NK-92 (cell line): Measurements from ENCODE around the gene CBFA2T3.
"Not testable (repeated sequence)": the region's sequence is repeated elsewhere in the genome, so short reads cannot be mapped to it uniquely, and the experiment has no call there.

Experiments
- DNase-seq: peaks from one replicate; lab custom pipeline; 2025; ENCODE audit not compliant: unreplicated experiment; lab: John Stamatoyannopoulos, UW

Gene CBFA2T3

DNA sequence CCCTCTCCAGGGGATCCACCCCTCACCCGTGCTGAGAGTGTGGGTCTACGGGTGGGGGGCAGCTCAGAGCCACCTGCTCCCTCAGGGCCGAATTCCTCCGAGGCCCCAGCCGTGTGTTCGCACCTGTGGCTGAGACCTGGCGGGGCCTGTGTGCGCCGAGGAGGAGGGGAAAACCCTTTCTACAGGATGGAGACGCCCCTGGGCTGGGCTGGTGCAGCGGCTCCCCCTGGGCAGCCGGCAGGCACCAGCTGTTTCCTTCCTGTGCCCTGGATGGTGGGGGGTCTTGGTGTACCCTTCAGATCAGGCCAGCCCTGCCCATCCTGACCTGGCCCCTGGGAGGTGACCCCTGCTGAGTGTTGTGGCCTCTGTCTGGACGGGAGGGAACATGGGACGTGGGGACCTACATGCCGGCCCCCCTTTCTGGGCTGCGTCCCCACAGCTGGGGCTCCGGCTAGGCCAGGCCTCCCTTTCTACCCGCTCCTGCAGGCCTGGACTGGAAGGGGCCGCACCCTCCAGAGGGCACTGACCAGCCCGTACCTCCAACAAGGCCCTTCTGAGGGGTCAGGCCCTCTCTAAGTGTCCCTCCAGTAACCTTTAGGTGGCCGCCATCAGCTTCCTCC, 82.2 kb downstream of the CBFA2T3 start:
- no peak for DNase-seq

GRCh38 chr16:88894266-88894665, 82.7 kb downstream of the CBFA2T3 start:
- DNase-seq, result not testable (repeated sequence)

- DNase-seq, result no peak
Measured at GRCh38 chr16:88893127-88893968, 83.7 kb downstream of the CBFA2T3 start.

GRCh38 chr16:88892065-88892464, 84.9 kb downstream of the CBFA2T3 start:
- no peak for DNase-seq

DNA sequence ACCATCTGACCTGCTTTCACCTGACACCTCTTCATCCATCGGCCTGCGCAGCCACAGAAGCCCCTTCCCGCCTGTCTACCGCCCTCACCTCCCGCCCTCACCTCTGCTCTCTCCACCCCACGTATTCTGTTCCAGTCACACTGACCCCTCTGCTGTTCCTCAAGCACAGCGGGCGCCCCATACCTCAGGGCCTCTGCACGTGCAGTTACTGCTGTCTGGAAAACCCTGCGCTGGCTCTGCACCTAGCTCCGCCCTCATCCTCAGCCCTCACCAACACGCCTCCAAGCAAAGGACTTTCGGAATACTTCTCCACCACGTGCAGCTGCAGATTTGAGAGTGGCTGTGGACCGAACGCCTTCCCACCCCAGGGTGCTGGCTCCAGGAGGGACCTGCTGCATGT, 85.9 kb downstream of the CBFA2T3 start:
- no peak for DNase-seq

GRCh38 chr16:88889702-88890352, 87.2 kb downstream of the CBFA2T3 start:
- not testable (repeated sequence) for DNase-seq

DNA sequence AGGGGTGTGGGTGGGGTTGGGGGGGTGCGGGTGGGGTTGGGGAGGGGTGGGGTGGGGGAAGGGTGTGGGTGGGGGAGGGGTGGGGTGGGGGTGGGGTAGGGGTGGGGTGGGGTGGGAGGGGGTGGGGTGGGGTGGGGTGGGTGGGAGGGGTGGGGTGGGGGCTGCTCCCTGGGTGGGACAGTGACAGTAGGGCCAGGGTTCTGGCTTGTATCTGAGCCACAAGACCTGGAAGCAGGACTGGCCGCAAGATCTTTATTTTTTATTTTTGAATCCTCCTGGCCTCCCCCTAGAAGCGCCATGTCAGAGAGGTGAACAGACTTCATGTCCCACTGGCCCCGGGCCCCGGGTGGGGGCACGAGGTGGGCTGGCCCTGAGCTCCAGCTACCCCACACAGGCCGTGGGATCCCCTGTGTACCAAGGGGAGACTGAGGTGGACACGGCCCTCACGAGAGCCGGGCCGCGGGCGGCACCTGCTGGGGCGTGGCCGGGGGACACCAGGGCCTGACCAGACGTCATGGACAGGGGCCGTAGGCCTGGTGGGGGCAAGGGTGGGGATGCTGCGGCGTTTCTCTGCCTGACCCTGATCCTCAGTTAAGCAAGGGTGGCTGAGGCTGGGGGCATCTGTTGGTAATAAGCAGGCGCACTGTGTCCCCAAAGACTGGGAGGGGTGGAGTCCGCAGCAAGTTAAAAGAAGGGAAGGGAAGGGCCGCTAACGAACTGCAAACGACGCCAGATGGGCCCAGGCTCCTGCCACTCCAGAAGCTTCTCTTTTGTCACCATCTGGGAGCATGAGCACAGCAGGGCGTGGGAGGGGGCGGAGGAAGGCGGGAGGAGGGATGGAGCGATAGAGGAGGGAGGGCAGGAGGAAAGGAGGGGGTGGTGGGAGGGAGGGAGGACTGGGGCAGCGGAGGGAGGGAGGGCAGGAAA, 88.3 kb downstream of the CBFA2T3 start:
- no peak for DNase-seq

- no peak for DNase-seq
Measured at GRCh38 chr16:88888057-88888456, 89.0 kb downstream of the CBFA2T3 start.

DNA sequence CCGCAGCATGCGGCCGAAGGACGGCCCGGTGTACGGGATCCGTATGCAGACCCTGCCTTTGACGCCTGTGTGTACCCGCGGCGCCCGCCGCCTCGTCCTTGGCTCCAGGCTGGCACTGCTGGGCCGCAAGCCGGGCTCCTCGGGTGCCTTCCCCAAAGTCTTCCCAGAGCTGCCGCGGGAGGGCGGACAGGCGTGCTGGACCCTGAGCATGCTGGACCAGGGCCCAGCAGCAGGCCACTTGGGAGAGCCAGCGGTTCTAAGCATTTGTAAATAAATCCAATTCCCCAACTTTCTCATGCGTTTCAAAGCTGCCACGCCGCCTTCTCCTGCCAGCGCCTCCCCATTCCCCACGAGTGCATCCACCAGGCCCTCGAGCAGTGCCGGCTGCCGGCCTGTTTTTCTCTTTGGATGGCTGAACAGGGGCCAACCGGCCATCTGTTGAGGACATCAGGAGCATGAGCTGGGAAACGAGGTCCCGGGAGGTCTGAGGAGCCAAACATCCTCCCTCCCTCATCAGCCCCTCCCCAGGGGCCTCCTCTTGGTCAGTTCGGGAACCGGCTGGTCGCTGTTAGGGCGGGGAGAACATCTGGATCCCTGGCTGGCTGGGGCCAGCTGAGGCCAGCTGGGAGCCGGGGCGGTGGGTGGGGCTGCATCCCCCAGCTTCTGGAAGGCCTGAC, 90.0 kb downstream of the CBFA2T3 start:
- DNase-seq, result no peak

DNA sequence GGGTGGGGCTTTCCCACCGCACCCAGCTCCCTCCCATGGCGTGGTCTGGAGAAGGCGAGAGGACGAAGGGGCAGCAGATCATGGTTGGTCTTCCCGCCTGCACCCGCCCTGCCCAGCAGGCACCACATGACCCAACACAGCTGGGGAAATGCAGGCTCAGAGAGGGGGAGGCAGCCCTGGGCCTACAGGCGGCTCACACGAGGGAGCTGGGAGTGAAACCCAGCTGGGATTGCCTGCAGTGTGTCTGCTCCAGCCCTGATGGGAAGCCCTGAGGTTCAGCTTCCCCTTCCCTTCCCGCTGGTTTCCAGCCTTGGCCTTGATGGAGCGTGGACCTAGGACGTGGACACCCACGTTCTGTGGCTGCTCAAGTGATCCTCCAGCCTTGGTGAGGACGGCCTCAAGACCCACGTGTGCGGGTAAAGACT, 90.6 kb downstream of the CBFA2T3 start:
- no peak for DNase-seq

DNA sequence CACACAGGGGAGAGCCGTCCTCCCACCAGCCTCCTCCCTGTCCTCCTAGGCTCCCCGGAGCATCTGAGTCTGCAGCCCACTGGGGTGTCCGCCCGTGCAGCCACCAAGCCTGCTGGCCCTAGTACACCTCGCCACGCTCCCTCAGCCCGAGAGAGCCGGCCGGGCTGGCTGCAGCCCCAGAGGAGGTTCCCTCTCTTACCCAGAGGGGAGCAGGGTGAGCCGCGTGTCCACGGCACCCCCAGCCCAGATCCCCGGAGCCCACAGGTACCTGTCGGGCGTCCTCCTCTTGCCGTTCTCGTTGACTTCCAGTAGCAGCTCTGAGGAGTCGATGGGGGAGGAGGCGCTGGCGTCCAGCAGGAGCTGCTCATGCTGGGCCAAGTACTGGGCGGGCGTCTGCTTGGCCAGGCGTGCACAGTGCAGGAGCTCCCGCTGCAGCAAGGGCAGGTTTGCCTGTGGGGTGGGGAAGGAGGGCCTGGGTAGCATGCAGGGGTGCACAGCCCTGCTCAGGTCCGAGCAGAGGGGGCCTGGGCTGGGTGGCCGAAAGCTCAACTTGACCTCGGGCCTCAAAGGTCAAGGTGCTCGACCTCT, 91.2 kb downstream of the CBFA2T3 start:
- DNase-seq, result no peak

DNA sequence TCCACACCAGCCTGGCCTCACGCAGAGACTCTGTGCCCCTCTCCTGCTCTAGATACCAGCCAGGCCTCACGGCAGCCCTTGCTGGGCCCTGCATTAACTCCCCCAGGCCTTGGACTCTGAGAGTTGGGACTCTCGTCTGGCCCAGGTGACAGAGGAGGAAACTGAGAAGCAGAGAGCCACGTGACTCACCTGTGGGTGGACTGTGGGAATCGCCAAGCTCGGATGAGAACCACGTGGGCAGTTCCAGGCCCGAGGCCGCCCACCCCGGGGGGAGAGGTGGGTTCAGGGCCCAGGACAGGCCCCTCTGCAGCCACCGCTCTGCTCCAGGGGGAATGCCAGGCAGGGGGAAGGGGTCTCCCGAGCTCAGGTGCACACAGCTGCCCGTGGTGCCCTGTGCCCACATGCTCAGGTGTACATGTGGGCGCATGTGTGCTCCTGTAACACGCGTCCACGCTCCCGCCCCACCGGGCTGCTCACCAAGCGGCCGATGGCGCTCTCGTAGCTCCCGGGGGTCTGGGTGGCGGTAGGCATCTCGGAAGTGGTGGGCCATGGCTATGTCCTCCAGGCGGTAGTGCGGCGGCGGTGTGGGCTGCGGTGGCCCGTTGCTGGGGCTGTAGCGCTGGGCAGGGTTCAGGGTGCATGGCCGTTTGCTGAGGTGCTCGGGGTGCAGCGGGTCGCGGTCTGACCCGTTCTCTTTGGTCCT, 92.3 kb downstream of the CBFA2T3 start:
- no peak for DNase-seq

- DNase-seq, result no peak
Measured at GRCh38 chr16:88883946-88884345, 93.1 kb downstream of the CBFA2T3 start.

DNA sequence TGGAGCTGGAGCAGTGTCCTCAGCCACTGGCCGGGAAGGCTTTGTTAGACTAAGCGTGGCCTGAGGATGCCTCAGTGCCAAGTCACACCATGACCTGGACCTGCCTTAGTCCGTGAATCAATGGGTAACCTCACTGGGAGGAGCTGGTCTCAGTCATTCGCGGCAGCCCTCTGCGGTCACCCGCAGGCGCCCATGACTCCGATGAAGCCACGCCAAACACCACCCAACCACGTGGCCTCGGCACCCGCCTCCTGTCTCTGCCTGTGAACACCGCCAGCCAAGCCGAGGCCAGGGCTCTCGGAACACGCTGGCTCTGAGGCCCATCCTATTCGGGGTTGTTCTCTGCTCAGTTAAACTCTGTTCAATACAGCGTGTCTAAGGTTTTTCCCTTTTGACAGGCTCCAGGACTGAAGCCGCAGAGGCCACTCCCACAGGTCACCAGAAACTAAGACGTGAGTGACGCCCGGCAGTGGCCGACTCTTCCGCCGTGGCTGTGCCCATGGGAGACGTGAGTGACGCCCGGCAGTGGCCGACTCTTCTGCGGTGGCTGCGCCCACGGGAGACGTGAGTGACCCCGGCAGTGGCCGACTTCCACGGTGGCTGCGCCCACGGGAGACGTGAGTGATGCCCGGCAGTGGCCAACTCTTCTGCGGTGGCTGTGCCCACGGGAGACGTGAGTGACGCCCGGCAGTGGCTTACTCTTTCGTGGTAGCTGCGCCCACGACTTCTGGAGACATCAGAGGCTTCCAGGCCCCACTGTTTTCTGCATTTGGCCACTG, 93.7 kb downstream of the CBFA2T3 start:
- no peak for DNase-seq

- no peak for DNase-seq
Measured at GRCh38 chr16:88882358-88883030, 94.5 kb downstream of the CBFA2T3 start.

DNA sequence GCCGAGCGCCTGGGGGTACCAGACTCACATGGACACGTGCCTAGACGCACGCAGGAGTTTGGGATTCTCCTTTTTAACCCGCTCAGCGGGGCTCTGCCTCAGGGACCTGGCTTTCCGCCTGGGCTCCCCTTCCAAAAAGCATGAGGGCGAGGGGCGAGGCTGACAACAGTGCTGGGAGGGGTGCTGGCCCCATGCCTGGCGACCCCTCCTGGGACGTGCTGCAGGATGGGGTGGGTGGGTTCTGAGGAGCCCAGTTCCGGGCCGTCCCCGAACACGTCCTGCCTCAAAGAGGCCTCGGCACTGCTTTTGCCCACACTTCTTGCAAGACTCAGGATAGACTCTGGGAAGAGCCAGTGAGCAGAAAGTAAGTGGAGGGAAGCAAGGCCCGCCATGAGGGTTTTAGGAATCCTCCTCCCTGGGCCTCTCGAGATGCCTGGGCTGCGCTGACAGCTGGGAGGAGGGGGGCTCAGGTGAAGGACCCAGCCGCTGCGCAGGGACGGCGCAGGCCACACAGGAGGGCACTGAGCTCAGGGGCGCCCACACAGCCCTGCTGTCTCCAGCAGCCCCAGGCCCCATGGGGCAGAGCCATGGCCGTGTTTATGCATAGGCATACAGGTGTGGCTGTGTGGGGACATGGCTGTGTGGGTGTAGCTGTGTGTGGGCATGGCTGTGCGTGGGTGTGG, 95.2 kb downstream of the CBFA2T3 start:
- DNase-seq, result no peak

DNA sequence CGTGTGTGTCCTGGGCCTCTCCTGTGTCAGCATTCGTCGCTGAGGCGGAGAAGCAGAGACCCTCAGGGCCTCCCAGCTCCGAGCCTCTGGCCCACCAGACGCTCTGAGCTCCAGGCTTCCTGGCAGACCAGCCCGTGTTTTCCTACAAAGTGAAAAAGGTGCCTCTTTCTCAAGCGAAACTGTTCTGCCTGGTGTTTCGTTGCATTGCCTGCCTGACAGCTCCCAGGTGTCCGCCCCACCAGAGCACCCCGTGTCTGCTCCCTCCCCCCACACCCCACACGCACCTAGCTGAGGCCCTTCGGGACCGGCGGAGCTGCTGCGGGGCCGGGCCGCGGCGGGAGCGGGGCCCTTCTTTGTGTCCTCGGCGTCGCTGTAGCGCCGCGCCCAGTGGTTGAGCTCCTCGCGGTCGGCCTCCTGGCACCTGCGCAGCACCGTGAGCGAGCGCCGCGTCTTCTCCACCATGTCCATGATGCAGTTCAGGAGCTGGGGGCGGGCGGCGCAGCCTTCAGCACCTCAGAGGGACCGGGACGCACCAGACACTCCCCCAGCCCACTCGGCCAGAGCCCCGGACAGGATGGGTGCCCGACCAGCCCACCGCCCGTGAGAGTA, 95.9 kb downstream of the CBFA2T3 start:
- no peak for DNase-seq
